SK-MEL-5 (cell line): ENCODE measurements around the gene MKI67. TPM values are rescaled to one million over a fixed set of nuclear protein-coding genes. Genes with fewer than 3 reads are reported as not detected.
A peak's percentile ranks its signal among the peaks of the same experiment; 100 is the strongest.
"Not testable (repeated sequence)": the region's sequence is repeated elsewhere in the genome, so short reads cannot be mapped to it uniquely, and the experiment has no call there.

Experiments used
- DNase-seq: peaks from one replicate; pipeline ENCODE4 v3.0.0-alpha.2; 2016; ENCODE audit warnings: low read depth, low spot score
- in situ Hi-C: cut with HindIII; loops from 2 replicates; pipeline ENCODE4 v1.10.0; 2016; ENCODE audit warnings: low sequenced_read_pairs, high pct_unique_total_duplicates, low pct_unique_long_range_greater_than_20kb
- total RNA-seq: library from RNA; depleted of rRNA; stranded (reverse); fragments of >200 nt; shearing (Covaris generic); gene quantifications from 2 replicates; pipeline ENCODE4 v1.2.3, GENCODE V29; 2014

Gene MKI67
- total RNA-seq, 1 experiment from 2014 or later = 11.7 TPM

DNA sequence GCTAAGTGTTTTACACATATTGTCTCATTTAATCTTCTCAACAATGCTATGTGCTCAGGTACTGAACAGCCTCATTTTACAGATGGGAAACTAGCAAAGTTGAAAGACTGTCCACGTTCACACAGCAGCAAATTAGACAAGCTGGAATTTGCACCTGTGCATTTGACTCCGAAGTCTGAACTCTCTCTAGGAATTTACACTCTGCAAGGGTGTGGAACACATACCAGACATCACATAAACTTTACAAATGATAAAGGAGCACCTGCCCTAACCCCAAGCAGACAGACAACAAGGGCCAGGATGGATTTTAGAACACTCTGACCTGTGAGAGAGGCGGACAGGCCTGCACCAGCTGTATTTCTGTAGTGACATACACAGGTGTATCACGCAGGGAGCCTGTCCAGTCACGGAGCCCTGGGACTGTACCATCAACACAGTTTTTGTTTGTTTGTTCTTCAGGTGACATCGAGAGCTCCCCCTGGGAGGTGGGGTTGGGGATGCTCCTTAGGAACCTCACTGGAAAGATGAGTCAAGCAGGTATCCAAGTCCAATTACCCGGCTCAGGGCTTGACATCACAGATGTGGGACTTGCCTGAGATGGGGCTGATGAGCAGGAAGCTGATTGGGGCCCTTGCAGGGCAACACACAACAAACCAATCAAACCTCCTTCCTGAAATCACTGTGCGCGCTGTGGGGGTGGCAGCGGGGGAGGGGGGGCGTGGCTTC, 31.0 kb downstream of the MKI67 start:
- in situ Hi-C loops = no loop called here
- DNase-seq = no peak

DNA sequence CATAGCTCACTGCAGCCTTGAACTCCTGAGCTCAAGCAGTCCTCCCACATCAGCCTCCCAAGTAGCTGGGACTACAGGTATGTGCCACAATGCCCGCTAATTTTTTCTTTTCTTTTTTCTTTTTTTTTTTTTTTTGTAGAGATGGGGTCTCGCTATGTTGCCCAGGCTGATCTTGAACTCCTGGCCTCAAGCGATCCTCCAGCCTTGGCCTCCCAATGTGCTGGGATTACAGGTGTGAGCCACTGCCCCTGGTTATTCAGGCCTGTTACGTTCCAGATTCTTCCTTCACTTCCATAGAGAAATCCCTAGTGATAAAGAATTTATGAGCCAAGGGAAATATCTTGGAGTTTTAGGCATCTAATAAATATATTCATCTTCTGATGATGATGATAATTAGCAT, 31.6 kb downstream of the MKI67 start:
- in situ Hi-C loops, DNase-seq: not testable (repeated sequence)

- in situ Hi-C loops = no loop called here
- DNase-seq = no peak
Measured at GRCh38 chr10:128092454-128092853, 33.8 kb downstream of the MKI67 start.

- in situ Hi-C loops = no loop called here
- no peak for DNase-seq
Measured at GRCh38 chr10:128091636-128092210, 34.5 kb downstream of the MKI67 start.

- in situ Hi-C loops = no loop called here
- no peak for DNase-seq
Measured at GRCh38 chr10:128087884-128088709, 38.1 kb downstream of the MKI67 start.

DNA sequence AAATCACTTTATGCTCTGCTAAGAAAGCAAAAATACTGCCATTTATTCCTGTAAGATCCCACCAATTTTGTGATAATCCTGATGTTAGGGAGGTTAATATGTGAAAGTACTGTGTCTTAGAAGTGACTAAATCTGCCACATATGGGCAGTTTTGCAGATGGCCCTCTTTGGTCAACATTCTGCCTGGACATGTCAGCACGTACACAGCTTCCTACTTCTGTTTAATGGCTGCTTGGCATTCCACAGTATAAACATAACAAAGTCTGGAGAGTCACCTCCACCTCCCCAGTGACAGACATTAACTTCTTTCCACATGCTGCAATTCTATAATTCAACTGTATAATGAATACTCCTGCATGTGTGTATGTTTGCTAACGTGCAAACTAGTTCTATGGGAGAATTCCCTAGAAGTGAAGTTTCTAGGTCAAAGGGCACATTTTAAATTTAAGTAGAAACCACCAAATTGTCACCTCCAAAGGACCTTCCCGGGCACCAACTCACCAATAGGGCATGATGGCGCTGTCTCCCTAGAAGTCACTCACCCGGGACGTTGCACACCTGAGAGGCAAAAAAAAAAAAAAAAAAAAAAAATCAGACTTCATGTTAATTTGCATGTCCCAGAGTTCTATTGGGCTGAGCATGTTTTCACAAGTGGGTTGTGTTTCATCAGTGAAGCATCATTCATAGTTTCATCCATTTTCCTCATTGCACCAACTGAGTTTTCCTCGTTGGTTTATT, 38.9 kb downstream of the MKI67 start:
- DNase-seq = no peak
- in situ Hi-C loops = no loop called here

DNA sequence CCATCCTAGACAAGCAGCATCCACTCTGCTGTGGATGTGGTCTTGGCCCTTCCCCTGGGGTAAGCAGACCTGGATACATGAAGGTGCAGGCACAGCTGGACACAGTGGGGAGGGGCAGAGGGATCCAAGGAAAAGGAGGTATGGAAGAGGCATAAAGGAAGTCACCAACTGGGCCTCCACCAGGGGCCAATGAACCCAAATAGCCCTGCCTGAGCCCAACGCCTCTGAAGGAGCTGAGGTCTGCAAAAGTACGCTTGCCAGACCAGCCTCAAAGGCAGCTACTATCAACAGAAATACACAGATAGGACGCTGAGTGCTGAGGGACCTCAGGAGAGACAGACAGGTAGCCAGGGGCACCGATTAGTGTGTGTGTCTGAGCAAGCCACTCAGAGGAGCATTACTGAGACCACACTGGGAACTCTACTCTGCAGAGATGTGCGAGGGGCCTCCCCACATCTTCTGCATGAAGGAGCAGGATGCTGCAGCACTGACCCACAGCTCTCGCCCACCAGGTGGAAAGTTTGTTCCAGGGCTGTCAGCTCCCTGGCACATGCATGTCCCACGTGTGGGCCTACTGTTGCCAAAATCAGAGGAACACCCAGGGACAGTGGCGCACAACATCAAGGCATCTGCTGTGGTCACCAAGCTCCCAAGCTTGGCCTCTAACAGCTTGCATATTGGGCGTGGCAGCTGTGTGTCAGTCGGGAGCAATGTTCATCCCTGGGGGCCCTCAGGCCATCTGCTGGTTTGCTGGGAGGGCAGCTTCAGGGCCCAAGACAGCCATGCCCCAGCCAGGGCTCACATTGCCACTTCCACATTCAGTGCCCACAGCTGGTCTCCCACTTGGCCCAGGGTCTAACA, 40.0 kb downstream of the MKI67 start:
- no peak for DNase-seq
- in situ Hi-C loops = no loop called here

DNA sequence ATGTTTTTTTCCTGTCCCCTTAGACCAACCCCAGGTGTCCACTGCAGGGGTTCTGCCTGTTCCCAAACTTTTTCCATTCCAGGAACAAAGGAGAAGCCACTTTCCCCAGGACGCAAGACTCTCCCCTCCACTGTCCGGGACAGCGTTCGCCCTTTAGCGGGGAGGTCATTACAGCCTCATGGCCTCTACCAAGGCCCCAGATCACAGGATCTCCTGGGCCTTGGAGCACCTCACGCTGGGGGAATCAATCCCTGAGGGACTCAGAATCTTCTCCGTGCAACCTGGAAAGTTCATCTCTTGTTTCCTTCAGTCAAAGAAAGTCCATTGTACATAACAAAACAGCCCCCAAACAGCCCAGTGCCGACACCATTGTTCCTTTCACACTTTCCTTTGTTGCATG, 41.2 kb downstream of the MKI67 start:
- in situ Hi-C loops = no loop called here
- DNase-seq = no peak

- no peak for DNase-seq
- in situ Hi-C loops = no loop called here
Measured at GRCh38 chr10:128084364-128084763, 41.9 kb downstream of the MKI67 start.

DNA sequence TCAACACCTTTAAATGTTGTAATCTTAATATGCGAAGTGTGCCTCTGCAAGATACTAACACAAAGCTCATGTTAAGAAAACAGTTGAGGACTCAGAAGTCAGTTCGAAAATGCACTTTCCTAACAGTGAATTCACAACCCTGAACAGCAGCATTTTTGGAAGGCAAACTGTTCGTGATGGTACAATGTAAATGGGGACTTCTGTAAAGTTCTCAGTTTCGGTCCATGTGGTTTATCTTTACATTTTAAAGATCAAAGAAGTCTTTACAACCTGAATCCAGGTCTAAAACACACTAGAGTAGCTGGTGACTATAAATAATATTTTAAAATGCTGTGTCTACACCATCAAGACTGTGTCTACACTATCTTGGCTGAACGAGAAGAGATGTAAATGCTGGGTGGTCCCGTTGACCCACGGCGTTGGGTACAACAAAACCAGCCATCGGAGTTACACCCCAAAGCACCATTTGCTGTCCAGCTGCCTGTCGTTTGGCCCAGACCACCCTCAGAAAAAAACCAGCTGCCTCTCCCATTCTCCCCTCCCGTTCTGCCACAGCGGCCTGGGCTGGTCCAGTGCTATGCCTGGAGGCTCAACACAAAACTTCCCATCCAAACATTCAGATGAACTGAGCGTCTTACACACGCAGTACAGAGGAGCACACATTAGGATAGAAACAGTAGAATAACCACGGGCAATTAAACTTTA, 42.9 kb downstream of the MKI67 start:
- in situ Hi-C loops = no loop called here
- DNase-seq = no peak

DNA sequence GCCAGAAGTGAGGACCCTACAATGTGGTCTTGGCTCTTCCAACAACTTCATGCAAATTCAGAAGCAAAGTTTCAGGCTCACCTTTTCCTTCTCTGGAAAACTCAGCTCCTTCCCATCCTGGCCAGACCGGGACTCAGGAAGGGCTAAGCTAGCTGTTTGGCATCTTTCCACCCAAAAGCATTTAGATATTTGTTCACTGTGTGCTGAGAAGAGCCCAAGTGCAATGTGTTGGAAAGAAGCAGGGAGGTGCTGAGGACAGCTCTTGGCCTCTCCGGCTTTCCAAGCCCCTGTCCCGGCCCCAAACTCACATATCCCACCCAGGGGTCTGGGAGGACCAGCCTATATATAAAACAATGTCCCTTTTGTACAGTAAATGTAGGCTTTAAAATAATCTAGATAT, 44.5 kb downstream of the MKI67 start:
- DNase-seq = no peak
- in situ Hi-C loops = no loop called here

DNA sequence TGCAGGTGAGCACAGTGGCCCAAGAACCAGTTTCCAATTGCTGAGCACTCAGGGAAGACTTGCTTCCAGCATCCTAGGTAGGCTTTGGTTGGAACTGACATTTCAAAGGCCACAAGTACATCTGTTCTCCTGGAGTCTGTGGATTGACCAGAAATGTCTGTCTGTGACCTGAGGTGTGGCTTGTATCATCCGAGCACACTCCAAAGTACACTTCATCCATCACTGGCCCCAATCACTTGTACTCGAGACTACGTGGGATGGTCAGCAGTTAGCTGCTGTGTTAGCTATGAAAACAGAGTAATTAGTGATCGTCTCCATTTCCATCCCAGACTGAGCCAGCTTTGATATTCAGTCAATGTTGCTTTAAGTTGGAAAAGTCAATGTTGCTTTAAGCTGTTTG, 45.0 kb downstream of the MKI67 start:
- DNase-seq = no peak
- in situ Hi-C loops = no loop called here

- in situ Hi-C loops = no loop called here
- no peak for DNase-seq
Measured at GRCh38 chr10:128080641-128081040, 45.6 kb downstream of the MKI67 start.

DNA sequence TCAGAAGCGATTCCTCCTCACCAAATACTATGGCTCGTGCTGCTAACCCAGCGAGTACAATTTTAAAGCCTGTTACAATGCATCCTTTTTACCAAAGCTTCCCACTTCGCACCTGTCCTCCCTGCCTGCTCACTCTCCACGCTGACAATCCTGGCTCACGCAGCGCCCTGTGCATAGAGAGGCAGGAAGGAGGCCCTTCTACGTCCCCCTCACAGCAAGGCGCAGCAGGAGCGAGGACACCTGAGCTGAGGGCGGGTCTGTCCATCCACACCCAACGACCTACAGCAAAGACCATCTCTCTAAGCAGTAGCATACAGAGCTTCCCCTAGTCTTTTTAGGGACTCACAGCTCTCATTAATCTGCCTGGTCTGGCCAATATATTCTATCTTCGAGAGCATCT, 46.0 kb downstream of the MKI67 start:
- in situ Hi-C loops = no loop called here
- no peak for DNase-seq

GRCh38 chr10:128078136-128078969, 47.9 kb downstream of the MKI67 start:
- DNase-seq = peak; percentile 49

More at GRCh38 chr10:128078136-128078969, 47.9 kb downstream of the MKI67 start:
- in situ Hi-C loops = no loop called here
